AG04449 (cell line): ENCODE measurements around the gene DLG1.

ENCODE experiments used
- CTCF ChIA-PET: fragments of 350-600 bp; formaldehyde crosslinking; extraction: SDS; loops from one replicate; lab custom pipeline; 2021; ENCODE audit warnings: antibody characterized with exemption; lab: Yijun Ruan, JAX
- POLR2A ChIA-PET: fragments of 400-600, 350-600 bp; formaldehyde crosslinking; extraction: SDS; loops from one replicate; lab custom pipeline; 2020; ENCODE audit warnings: antibody characterized with exemption, inconsistent platforms; lab: Yijun Ruan, JAX
- DNase-seq: peaks from one replicate; pipeline ENCODE4 v3.0.0-alpha.2; 2010; ENCODE audit warnings: low read depth, low spot score
- H3K4me3 ChIP-seq: 2 replicates; pipeline ENCODE4 v1.5.1; 2011; ENCODE audit warnings: low read depth, mild to moderate bottlenecking, control low read depth, low read length
- TF ChIP-seq, protein P1 (sequence below): IDR thresholded peaks from one replicate; pipeline ENCODE4 v1.5.1; 2011; ENCODE audit warnings: mild to moderate bottlenecking, moderate library complexity, low read length, control low read depth, inconsistent platforms; ENCODE audit not compliant: insufficient read depth; ENCODE audit errors: missing control alignments

Gene DLG1

DNA sequence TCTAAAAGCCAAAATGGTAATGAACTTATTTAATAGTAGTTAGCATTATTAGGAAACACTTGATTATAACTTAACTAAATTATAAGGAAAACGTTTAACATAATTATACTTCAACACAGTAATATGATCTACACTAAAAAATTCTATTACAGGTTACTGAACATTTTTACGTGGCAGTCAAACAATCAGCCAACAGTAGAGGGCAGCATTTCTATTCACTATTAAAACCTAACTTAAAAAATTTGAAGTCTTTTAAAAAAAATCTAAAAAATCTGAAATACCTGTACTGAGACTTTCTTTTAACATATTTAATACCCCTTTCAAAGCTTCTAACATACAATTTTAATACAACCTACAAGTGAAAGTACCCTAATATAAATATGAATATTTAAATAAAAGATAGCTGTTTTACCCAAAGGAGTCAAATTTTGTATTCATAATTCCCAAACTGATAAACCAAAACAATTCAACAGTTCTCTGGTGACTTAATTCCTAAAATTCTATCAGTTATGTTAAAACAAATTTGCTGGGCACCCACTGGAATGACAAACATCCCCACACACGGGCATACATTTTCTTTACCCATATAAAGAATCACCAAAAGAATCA is 41.5 kb downstream of the DLG1 start:
- peak; percentile 7 for DNase-seq
- H3K4me3 ChIP-seq: no peak overlapping the region
- TF ChIP-seq, protein P1, sequence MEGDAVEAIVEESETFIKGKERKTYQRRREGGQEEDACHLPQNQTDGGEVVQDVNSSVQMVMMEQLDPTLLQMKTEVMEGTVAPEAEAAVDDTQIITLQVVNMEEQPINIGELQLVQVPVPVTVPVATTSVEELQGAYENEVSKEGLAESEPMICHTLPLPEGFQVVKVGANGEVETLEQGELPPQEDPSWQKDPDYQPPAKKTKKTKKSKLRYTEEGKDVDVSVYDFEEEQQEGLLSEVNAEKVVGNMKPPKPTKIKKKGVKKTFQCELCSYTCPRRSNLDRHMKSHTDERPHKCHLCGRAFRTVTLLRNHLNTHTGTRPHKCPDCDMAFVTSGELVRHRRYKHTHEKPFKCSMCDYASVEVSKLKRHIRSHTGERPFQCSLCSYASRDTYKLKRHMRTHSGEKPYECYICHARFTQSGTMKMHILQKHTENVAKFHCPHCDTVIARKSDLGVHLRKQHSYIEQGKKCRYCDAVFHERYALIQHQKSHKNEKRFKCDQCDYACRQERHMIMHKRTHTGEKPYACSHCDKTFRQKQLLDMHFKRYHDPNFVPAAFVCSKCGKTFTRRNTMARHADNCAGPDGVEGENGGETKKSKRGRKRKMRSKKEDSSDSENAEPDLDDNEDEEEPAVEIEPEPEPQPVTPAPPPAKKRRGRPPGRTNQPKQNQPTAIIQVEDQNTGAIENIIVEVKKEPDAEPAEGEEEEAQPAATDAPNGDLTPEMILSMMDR: peak; percentile 30
- ChIA-PET POLR2A (no interaction called here), CTCF (interaction anchor here (0.6 to 5.2 kb wide), 67 partner anchors 11 to 350 kb away, joined by 3 to 79 read pairs (median 5); partner anchors contain the start of gene BDH1)

DNA sequence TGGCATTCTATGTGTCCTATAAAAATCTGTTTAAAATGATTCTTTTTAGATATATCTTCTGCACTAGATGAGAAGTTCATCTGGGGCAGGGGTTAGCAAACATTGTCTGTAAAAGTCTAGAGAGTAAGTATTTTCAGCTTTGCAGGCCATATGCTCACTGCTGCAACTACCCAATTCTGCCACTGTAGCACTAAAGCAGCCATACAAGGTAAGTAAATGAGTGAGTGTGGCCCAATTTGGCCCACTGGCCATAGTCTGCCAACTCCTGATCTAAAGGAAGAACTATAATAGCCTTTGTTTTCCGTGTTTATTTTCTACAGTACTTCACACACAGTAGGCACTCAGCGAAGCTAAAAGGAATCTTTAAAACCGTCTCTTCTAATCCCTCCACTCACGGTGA is 42.3 kb downstream of the DLG1 start:
- TF ChIP-seq, protein P1: no peak
- ChIA-PET POLR2A (no interaction called here), CTCF (interaction anchor here (0.6 to 5.2 kb wide), 55 partner anchors 10 to 351 kb away, joined by 3 to 79 read pairs (median 6); partner anchors contain the start of gene BDH1)
- DNase-seq: no peak
- no peak overlapping the region for H3K4me3 ChIP-seq

DNA sequence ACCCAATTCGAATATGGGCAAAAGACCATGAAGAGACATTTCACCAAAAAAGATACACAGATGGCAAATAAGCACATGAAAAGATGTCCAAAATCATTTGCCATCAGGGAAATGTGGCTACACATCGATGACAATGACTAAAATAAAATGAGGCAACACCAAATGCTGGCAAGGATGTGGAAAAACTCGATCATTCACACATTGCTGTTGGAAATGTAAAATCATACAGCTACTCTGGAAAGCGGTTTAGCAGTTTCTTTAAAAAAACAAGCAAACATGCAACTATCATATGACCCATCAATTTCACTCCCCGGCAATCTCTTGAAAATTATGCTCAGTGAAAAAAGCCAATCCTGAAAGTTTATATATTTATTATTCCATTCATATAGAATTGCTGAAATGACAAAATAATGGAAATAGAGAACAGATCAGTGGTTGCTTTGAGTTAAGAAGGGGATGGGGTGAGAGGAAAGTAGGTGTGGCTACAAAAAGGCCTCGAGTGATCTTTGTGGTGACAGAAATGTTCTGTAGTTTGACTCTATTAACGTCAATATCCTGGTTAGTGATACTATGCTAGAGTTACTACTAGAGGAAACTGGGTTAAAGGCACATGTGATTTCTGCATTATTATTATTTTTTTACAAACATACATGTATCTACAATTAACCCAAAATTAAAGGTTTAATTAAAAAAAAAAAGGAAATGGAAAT is 45.0 kb downstream of the DLG1 start:
- DNase-seq: no peak
- no peak overlapping the region for H3K4me3 ChIP-seq
- TF ChIP-seq, protein P1: no peak
- ChIA-PET POLR2A (no interaction called here), CTCF (interaction anchor here (1.5 to 5.2 kb wide), 2 partner anchors 18 to 272 kb away, joined by 3 to 51 read pairs; no protein-coding TSS in a partner anchor)

DNA sequence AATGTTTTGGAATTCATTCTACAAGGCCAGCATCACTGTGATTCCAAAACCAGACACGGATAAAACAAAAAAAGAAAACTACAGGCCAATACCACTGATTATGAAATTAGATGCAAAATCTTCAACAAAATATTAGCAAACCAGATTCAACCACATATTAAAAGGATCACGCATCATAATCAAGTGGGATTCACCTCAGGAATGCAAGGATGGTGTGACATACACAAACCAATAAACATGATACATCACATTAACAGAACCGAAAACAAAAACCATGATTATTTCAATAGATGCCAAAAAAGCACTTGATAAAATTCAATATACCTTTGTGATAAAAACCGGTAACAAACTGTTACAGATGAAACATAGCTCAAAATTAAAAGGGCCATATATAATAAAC is 48.9 kb downstream of the DLG1 start:
- H3K4me3 ChIP-seq: no peak overlapping the region
- no peak for DNase-seq
- ChIA-PET CTCF (interaction anchor here (1.8 kb wide), 1 partner anchor 26 kb away, joined by 5 read pairs; no protein-coding TSS in a partner anchor), POLR2A (no interaction called here)
- TF ChIP-seq, protein P1: no peak

DNA sequence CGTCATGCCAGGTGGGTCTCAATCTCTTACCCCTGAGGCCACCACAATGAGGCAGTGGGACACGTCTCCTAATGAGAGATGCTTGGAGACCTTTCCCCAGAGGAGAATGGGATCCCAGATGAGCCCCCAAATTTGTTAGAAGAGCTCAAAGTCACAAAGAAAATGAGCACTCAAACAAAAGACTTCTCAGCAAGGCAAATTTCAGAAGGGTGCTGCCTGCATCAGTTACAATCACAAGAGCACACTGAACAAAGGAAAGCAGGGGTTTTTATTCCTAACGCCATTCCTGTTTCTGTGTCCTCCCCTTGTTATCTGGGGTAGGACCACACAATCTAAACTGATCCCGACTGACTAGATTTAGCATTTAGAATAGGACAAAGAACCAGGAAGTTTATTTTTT is 50.1 kb downstream of the DLG1 start:
- DNase-seq: no peak
- ChIA-PET POLR2A (no interaction called here), CTCF (no interaction called here)
- TF ChIP-seq, protein P1: no peak
- H3K4me3 ChIP-seq: no peak overlapping the region

DNA sequence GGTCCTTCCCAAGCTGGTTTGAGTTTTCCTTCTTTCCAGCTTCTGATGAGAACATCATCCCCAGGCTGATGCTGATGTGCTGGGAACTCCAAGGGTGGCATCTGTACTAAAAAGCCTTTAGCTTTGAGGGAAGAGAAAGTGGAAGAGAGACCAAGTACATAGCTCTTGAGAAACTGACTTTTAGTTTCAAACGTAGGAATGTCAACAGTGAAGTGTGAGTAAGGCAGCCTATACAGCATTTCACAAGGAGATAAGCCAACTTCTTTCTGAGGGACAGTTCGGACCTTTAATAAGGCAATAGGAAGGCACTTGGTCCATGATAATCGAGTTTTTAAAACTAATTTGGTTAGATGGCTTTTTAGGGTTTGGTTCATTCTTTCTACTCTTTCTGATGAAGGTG is 53.7 kb downstream of the DLG1 start:
- POLR2A ChIA-PET: no interaction called here
- CTCF ChIA-PET: interaction anchor here (1.2 to 2.2 kb wide), 3 partner anchors 12 to 22 kb away, joined by 3 to 22 read pairs (median 5); no protein-coding TSS in a partner anchor
- DNase-seq: no peak
- TF ChIP-seq, protein P1: no peak
- H3K4me3 ChIP-seq: no peak overlapping the region
